Suppressor macrophage treated with lipopolysaccharide for 1 hour (primary cell): ENCODE measurements around the gene ZNF79.

Source experiments
- DNase-seq, 3 donors: peaks; one replicate each; pipeline ENCODE4 v3.0.0-alpha.2; 2020 to 2022

The ZNF79 gene

GRCh38 chr9:127458921-127459320, 34.7 kb downstream of the ZNF79 start:
- no peak for DNase-seq

DNA sequence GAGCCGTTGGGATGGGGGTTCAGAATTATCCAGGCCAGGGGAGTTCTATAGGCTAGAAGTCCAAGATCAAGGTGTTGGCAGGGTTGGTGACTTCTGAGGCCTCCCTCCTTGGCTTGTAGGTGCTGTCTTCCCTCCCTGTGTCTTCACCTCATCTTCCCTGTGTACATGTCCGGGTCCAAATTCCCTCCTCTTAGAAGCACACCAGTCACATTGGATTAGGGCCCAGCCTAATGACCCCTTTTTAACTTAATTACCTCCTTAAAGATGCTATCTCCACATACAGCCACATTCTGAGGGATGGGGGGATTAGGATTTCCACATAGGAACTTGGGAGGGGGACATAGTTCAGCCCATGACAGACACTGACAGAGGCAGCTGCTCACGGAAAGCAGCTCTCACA, 39.2 kb downstream of the ZNF79 start:
- DNase-seq, result no peak

GRCh38 chr9:127463911-127464310, 39.7 kb downstream of the ZNF79 start:
- DNase-seq, result peak; percentile 46 to 57 (median 50)

- DNase-seq, result peak in 2 of 3 donors; percentile 41 to 47
Measured at GRCh38 chr9:127466407-127466917, 42.3 kb downstream of the ZNF79 start.

- no peak for DNase-seq
Measured at GRCh38 chr9:127467621-127468020, 43.4 kb downstream of the ZNF79 start.

DNA sequence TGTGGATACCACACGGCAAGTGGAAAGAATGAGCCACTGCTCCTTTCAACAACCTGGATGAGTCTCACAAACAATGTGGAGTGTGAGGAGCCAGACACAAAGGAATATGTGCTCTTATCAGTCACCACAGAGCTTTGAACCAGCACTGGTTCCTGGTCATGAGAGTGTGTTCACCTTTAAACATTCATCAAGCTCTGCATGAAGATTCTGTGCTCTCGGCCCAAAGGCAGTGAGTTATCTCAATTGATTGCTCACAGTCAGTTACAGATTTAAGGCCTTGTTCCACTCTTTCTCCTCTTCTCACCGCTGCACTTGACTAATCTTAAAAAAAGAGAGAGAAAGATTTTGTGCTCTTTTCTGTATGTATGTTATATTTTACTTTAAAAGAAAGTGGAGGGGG, 46.5 kb downstream of the ZNF79 start:
- DNase-seq, result no peak

- DNase-seq, result no peak
Measured at GRCh38 chr9:127473501-127473900, 49.3 kb downstream of the ZNF79 start.

- DNase-seq, result no peak
Measured at GRCh38 chr9:127473932-127474331, 49.8 kb downstream of the ZNF79 start.

DNA sequence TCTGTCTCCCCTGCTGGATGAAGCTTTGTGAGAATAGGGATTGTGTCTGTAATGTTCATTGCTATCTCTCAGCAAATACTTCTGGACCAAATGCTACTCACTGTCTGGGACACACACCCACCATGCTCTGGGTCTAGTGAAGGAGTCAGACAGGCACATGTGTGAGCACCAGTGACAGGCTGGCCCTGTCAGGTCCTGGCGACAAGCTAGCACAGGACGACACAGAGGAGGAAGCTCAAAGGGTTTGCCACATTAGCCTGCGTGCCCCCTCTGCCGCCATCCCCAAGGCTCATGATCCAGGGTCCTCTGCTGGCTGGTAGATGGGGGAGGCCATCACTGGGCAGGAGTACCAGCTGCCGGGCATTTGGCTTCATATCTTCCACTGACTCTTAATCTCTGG, 50.4 kb downstream of the ZNF79 start:
- no peak for DNase-seq

DNA sequence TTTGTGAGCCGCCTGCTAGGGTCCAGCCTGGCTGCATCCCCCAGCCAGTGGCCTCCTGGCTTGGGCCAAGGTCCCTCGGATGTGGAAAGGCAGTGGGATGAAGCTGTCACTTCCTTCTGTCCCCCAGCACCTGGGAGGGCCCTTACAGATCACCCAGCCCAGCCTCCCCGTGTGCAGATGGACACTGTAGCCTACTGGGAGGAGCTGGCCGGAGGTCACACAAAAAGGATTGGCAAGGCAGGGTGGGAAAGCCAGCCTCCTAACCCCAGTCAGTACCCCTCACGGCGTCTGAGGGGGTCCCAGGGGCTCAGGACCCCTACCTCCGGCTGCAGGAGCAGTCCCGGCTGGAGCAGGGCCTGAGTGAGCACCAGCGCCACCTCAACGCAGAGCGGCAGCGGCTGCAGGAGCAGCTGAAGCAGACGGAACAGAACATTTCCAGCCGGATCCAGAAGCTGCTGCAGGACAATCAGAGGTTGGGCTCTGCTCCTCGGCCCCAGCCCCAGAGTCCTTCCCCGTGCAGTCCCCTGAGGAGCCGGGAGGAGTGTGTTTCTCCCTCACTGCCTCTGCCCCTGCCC, 55.4 kb downstream of the ZNF79 start:
- no peak for DNase-seq

DNA sequence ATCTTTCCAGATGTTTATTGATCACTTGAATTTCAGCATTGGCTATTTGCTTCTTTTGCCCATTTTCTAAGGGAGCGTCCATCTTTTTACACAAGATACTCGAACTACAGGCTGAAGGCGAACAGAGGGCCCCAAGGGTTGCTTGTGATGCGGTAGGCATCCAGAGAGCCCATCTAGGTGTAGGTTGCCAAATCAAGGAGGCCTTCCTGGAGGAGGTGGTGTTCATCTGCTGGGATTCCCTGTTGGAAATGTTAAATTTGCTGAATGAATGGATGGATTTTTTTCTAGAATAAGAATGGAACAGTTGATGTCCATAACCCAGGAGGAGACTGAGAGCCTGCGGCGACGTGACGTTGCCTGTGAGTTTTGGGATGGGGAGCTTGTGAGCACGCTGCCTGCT, 58.5 kb downstream of the ZNF79 start:
- DNase-seq, result no peak

DNA sequence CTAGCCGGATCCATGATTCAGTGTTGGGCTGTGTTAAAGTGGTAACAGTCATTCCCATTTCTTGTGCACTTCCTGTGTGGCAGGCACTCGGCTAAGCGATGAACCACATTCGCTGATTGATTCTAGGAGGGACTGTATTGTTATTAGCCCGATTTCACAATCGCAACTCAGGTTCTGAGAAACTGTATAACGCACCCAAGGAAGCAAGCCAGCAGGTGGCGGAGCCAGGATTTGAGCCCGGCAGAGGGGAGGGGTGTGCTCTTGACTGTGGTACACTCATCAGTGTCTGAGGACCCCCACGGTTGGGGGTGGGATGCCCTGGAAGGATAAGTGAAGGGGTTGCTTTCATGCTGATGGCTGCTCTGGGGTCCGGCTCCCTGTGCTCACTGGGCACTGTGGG, 61.8 kb downstream of the ZNF79 start:
- DNase-seq, result no peak

DNA sequence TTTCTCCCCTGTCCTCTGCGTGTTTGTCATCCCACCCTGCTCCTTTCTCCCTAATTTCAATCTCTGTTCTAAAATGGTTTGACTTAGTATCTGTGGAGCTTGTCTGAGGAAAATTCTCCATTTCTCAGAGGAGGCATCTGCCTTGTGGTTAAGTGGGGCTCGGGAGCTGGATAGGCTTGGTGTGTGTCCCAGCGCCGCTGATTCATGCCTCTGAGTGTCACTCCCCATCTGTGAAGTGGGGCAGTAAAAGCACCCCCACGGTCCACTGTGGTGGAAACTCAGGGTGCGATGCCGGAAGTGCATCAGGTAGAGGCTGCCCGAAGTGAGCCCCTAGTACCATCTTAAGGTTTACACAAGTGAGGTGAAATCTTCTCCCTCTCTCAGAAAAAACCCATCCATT, 64.8 kb downstream of the ZNF79 start:
- no peak for DNase-seq

GRCh38 chr9:127489471-127490115, 65.4 kb downstream of the ZNF79 start:
- no peak for DNase-seq

- no peak for DNase-seq
Measured at GRCh38 chr9:127490535-127491230, 66.5 kb downstream of the ZNF79 start.

GRCh38 chr9:127491516-127491915, 67.3 kb downstream of the ZNF79 start:
- DNase-seq, result no peak

- DNase-seq, result no peak
Measured at GRCh38 chr9:127492616-127493015, 68.4 kb downstream of the ZNF79 start.

GRCh38 chr9:127493592-127494303, 69.6 kb downstream of the ZNF79 start:
- no peak for DNase-seq

DNA sequence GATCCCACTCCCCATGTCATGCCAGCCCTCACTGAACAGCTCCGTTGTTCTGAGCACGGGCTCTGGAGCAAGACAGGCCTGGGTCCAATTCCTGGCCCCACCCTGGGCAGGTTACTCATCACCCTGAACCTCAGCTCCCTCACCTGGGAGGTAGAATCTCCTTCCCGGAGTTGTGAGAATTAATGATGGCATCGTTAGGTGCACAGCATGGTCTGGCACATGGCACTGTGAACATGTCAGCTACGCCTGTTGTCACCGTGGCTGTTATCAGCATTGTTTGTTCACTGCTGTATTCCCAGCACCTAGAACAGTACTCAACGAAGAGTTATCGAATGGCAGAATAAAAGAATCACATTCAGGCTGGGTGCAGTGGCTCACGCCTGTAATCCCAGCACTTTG, 70.1 kb downstream of the ZNF79 start:
- DNase-seq, result no peak
